K562 (cell line): Measurements from ENCODE around the gene SNX27. TPM values are rescaled to one million over a fixed set of nuclear protein-coding genes. Genes with fewer than 3 reads are reported as not detected.

Experiments
- DDX20 ChIP-seq: fragments of 450-650 bp; IDR thresholded peaks from 2 replicates; pipeline ENCODE4 v1.6.1; 2016; ENCODE audit warnings: missing genetic modification characterization, low read depth, mild to moderate bottlenecking, missing compliant biosample characterization, moderate library complexity
- FOXP1 ChIP-seq: sonication (generic); formaldehyde crosslinking; IDR thresholded peaks from 2 replicates; pipeline ENCODE4 v1.8.0; 2022; ENCODE audit warnings: mild to moderate bottlenecking, missing genetic modification reagents
- MCM5 ChIP-seq: fragments of 450-650 bp; IDR thresholded peaks from 2 replicates; pipeline ENCODE4 v1.6.1; 2016; ENCODE audit warnings: low read depth
- SIRT6 ChIP-seq: IDR thresholded peaks from one replicate; pipeline ENCODE4 v1.6.1; 2012; ENCODE audit warnings: low read depth, mild to moderate bottlenecking, control low read depth, inconsistent platforms, low read length, moderate library complexity
- SLC30A9 ChIP-seq: fragments of 250-450 bp; sonication (Bioruptor Pico); IDR thresholded peaks from 2 replicates; pipeline ENCODE4 v1.8.0; 2022; ENCODE audit warnings: mild to moderate bottlenecking, moderate library complexity
- SMC3 ChIP-seq: conservative IDR thresholded peaks from 2 replicates; pipeline ENCODE4 v1.6.1; 2011; ENCODE audit warnings: low read depth, low read length, improper control_type of control experiment; ENCODE audit not compliant: insufficient read depth
- TAL1 ChIP-seq: fragments of 450-650 bp; IDR thresholded peaks from 2 replicates; pipeline ENCODE4 v1.6.1; 2016; ENCODE audit warnings: mild to moderate bottlenecking
- TCF7L2 ChIP-seq: fragments of 150-350 bp; IDR thresholded peaks from 2 replicates; pipeline ENCODE4 v1.6.1; 2016; ENCODE audit warnings: low read depth, mild to moderate bottlenecking, low read length, moderate library complexity
- YBX1 ChIP-seq: fragments of 450-650 bp; IDR thresholded peaks from 2 replicates; pipeline ENCODE4 v1.7.1; 2016; ENCODE audit warnings: mild to moderate bottlenecking
- ZBED1 ChIP-seq: IDR thresholded peaks from 2 replicates; pipeline ENCODE4 v1.6.1; 2014
- ZNF3 ChIP-seq: fragments of 250-450 bp; sonication (Bioruptor Pico); IDR thresholded peaks from 2 replicates; pipeline ENCODE4 v1.5.0; 2021; ENCODE audit warnings: mild to moderate bottlenecking, moderate library complexity
- ZNF76 ChIP-seq: fragments of 250-450 bp; sonication (Bioruptor Pico); IDR thresholded peaks from 2 replicates; pipeline ENCODE4 v1.4.0; 2020; ENCODE audit warnings: mild to moderate bottlenecking, moderate library complexity, borderline replicate concordance
- ZNF778 ChIP-seq: fragments of 450-650 bp; formaldehyde crosslinking; IDR thresholded peaks from 2 replicates; pipeline ENCODE4 v1.4.0; 2020; ENCODE audit warnings: mild to moderate bottlenecking, moderate library complexity
- polyA plus RNA-seq, 8 experiments: library from polyadenylated mRNA; depleted of rRNA in 4 of 8; stranded (reverse) in 5 of 8; unstranded in 3 of 8; fragments of >200 nt; fragmentation: Nextera tagmentation in 2 of 8; fragmentation: Illumina TruSeq in 1 of 8; extraction: Ambion mirVana in 2 of 8; extraction: Trizol in 1 of 8; gene quantifications; 2 replicates each; pipeline versions ENCODE4 v1.2.1 to v1.2.3, GENCODE V29; 2011 to 2014; ENCODE audit warnings: inconsistent platforms in 1 of 8, missing spikeins in 1 of 8
- total RNA-seq, 7 experiments: library from RNA; depleted of rRNA in 6 of 7; stranded (reverse); fragments of >200 nt in 6 of 7; fragmentation: Illumina TruSeq in 2 of 7; extraction: Trizol in 2 of 7; gene quantifications; 2 replicates each; pipeline versions ENCODE4 v1.2.1 to v1.2.3, GENCODE V29; 2011 to 2021; ENCODE audit warnings: low replicate concordance in 1 of 7
- TF ChIP-seq, protein P1 (sequence below): sonication (generic); formaldehyde crosslinking; IDR thresholded peaks from 2 replicates; pipeline ENCODE4 v1.8.1; 2023; ENCODE audit warnings: mild to moderate bottlenecking, missing genetic modification reagents, moderate library complexity
- TF ChIP-seq, protein P2 (sequence below): fragments of 450-650 bp; IDR thresholded peaks from 2 replicates; pipeline ENCODE4 v1.6.1; 2018; ENCODE audit warnings: mild to moderate bottlenecking, low read depth; ENCODE audit not compliant: partially characterized antibody
- TF ChIP-seq, protein P3 (sequence below): IDR thresholded peaks from 3 replicates; pipeline ENCODE4 v1.6.1; 2011; ENCODE audit warnings: borderline replicate concordance, mild to moderate bottlenecking, moderate library complexity; ENCODE audit not compliant: insufficient read length; ENCODE audit errors: extremely low read depth
- TF ChIP-seq, protein P4 (sequence below): sonication (generic); formaldehyde crosslinking; IDR thresholded peaks from 2 replicates; pipeline ENCODE4 v1.8.0; 2022; ENCODE audit warnings: mild to moderate bottlenecking, missing genetic modification reagents, borderline replicate concordance

The SNX27 gene
- total and polyA plus RNA-seq, 9 of the 15 experiments (the other 6 are each of a cell fraction or from before 2014, with no cell fraction given) = 4.5 to 18.7 (median 10.1) TPM

DNA sequence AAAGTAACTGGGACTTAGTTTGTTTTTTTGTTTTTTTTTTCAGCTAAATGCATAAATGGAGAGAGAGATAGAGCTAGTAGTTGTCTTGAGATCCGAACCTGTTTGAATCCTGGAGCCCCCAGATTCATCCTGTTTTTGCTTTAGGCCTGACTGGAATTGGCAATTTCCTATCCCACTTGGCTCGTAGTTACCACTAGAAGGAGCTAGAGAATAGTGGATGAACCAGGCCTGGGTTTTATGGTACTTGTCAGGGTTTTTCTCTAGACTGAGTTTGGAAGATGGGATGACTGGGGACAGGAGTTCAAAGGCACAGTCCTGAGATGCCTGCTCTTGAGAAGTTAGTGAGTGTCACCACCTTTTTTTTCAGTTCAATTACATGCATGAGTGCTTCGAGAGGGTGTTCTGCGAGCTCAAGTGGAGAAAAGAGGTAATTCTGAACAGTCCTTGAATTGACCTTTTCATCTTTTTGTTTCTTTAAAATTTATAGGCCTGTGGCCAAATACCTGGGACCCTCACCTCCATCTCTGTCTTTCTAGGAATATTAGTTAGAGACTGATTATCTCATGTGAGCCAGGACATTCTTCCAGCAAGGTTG lies 81.3 kb downstream of the SNX27 start (continued):
- no peak for TF ChIP-seq MCM5
- TF ChIP-seq, protein P1, sequence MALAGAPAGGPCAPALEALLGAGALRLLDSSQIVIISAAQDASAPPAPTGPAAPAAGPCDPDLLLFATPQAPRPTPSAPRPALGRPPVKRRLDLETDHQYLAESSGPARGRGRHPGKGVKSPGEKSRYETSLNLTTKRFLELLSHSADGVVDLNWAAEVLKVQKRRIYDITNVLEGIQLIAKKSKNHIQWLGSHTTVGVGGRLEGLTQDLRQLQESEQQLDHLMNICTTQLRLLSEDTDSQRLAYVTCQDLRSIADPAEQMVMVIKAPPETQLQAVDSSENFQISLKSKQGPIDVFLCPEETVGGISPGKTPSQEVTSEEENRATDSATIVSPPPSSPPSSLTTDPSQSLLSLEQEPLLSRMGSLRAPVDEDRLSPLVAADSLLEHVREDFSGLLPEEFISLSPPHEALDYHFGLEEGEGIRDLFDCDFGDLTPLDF (CRISPR knock-in tag) = no peak
- no peak for TF ChIP-seq FOXP1 (CRISPR knock-in tag)
- no peak for TF ChIP-seq SLC30A9
- TF ChIP-seq YBX1 = no peak
- TF ChIP-seq ZBED1 = no peak
- TF ChIP-seq, protein P2, sequence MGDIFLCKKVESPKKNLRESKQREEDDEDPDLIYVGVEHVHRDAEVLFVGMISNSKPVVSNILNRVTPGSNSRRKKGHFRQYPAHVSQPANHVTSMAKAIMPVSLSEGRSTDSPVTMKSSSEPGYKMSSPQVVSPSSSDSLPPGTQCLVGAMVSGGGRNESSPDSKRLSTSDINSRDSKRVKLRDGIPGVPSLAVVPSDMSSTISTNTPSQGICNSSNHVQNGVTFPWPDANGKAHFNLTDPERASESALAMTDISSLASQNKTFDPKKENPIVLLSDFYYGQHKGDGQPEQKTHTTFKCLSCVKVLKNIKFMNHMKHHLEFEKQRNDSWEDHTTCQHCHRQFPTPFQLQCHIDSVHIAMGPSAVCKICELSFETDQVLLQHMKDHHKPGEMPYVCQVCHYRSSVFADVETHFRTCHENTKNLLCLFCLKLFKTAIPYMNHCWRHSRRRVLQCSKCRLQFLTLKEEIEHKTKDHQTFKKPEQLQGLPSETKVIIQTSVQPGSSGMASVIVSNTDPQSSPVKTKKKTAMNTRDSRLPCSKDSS = no peak
- TF ChIP-seq, protein P3, sequence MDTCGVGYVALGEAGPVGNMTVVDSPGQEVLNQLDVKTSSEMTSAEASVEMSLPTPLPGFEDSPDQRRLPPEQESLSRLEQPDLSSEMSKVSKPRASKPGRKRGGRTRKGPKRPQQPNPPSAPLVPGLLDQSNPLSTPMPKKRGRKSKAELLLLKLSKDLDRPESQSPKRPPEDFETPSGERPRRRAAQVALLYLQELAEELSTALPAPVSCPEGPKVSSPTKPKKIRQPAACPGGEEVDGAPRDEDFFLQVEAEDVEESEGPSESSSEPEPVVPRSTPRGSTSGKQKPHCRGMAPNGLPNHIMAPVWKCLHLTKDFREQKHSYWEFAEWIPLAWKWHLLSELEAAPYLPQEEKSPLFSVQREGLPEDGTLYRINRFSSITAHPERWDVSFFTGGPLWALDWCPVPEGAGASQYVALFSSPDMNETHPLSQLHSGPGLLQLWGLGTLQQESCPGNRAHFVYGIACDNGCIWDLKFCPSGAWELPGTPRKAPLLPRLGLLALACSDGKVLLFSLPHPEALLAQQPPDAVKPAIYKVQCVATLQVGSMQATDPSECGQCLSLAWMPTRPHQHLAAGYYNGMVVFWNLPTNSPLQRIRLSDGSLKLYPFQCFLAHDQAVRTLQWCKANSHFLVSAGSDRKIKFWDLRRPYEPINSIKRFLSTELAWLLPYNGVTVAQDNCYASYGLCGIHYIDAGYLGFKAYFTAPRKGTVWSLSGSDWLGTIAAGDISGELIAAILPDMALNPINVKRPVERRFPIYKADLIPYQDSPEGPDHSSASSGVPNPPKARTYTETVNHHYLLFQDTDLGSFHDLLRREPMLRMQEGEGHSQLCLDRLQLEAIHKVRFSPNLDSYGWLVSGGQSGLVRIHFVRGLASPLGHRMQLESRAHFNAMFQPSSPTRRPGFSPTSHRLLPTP = no peak
- no peak for TF ChIP-seq ZNF76
- peak; percentile 73 for TF ChIP-seq SMC3
- no peak for TF ChIP-seq ZNF3 (CRISPR knock-in tag)
- no peak for TF ChIP-seq TCF7L2
- TF ChIP-seq ZNF778 = no peak
- no peak for TF ChIP-seq TAL1
- TF ChIP-seq SIRT6 = no peak
- no peak for TF ChIP-seq DDX20 (tag)
- TF ChIP-seq, protein P4, sequence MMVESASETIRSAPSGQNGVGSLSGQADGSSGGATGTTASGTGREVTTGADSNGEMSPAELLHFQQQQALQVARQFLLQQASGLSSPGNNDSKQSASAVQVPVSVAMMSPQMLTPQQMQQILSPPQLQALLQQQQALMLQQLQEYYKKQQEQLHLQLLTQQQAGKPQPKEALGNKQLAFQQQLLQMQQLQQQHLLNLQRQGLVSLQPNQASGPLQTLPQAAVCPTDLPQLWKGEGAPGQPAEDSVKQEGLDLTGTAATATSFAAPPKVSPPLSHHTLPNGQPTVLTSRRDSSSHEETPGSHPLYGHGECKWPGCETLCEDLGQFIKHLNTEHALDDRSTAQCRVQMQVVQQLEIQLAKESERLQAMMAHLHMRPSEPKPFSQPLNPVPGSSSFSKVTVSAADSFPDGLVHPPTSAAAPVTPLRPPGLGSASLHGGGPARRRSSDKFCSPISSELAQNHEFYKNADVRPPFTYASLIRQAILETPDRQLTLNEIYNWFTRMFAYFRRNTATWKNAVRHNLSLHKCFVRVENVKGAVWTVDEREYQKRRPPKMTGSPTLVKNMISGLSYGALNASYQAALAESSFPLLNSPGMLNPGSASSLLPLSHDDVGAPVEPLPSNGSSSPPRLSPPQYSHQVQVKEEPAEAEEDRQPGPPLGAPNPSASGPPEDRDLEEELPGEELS (CRISPR knock-in tag) = no peak
